T-cell (primary cell): ENCODE measurements around the gene ALG3. TPM values are rescaled to one million over a fixed set of nuclear protein-coding genes. Genes with fewer than 3 reads are reported as not detected.

Experiments
- ATAC-seq, 4 experiments: fragments of 200-7000 bp in 3 of 4; fragments of 150-1000 bp in 1 of 4; cut with Tn5 transposase; replicated peaks in 1 of 4; 1 replicate in 3 of 4; 2 replicates in 1 of 4; pipeline ENCODE4 v1.10.0; 2021; ENCODE audit warnings: moderate library complexity in 3 of 4, mild to moderate bottlenecking in 2 of 4, moderate number of reproducible peaks in 1 of 4
- CTCF ChIA-PET, 2 donors: fragments of 300-600 bp; sonication (Branson Sonifier 250); formaldehyde crosslinking; loops; one replicate each; lab custom pipeline; 2022; ENCODE audit warnings: antibody characterized with exemption in 2 of 2; lab: Charles Lee
- POLR2A ChIA-PET, 2 donors: fragments of 300-600 bp; sonication (Branson Sonifier 250); formaldehyde crosslinking; loops; one replicate each; lab custom pipeline; 2022; ENCODE audit warnings: antibody characterized with exemption in 2 of 2; lab: Charles Lee
- DNase-seq, 35 experiments: peaks; one replicate each; pipeline versions ENCODE4 v3.0.0 to v3.0.0-alpha.2; 2013 to 2023
- H3K27ac ChIP-seq: one replicate; pipeline ENCODE4 v1.5.1; 2013; ENCODE audit warnings: low read length
- H3K27me3 ChIP-seq, 2 experiments: replicated peaks in 1 of 2; 1 replicate in 1 of 2; 2 replicates in 1 of 2; pipeline versions ENCODE4 v1.6.1 to v1.7.0; 2013; ENCODE audit warnings: low read length in 1 of 2, mixed read lengths in 1 of 2; ENCODE audit not compliant: control insufficient read depth in 2 of 2, insufficient read depth in 2 of 2; ENCODE audit errors: extremely low read depth in 1 of 2
- H3K36me3 ChIP-seq, 2 donors: 1 replicate in 1 of 2; 2 replicates in 1 of 2; pipeline versions ENCODE4 v1.6.1 to v1.7.0; 2013; ENCODE audit warnings: low read length in 1 of 2; ENCODE audit not compliant: control insufficient read depth in 2 of 2, insufficient read depth in 1 of 2; ENCODE audit errors: extremely low read depth in 1 of 2
- H3K4me1 ChIP-seq, 2 experiments: 1 replicate in 1 of 2; 2 replicates in 1 of 2; pipeline versions ENCODE4 v1.6.1 to v1.7.0; 2013; ENCODE audit warnings: low read length in 2 of 2, mixed read lengths in 1 of 2; ENCODE audit not compliant: insufficient read depth in 2 of 2, control insufficient read depth in 1 of 2; ENCODE audit errors: extremely low read depth in 1 of 2
- H3K4me3 ChIP-seq, 2 donors: 1 replicate in 1 of 2; 2 replicates in 1 of 2; pipeline versions ENCODE4 v1.5.1 to v1.7.0; 2013; ENCODE audit warnings: mild to moderate bottlenecking in 2 of 2, low read length in 1 of 2, moderate library complexity in 1 of 2; ENCODE audit not compliant: control insufficient read depth in 1 of 2; ENCODE audit errors: extremely low read depth in 1 of 2
- H3K9me3 ChIP-seq: 2 replicates; pipeline ENCODE4 v1.7.0; 2013
- H3K27ac Mint-ChIP-seq, 2 donors: one replicate each; pipeline ENCODE4 v1.8.0; 2020 to 2021; ENCODE audit warnings: mild to moderate bottlenecking in 2 of 2, mixed read lengths in 2 of 2
- H3K27me3 Mint-ChIP-seq, 2 donors: one replicate each; pipeline ENCODE4 v1.8.0; 2021 to 2022; ENCODE audit warnings: mixed read lengths in 2 of 2
- H3K36me3 Mint-ChIP-seq: one replicate; pipeline ENCODE4 v1.8.0; 2021; ENCODE audit warnings: mixed read lengths
- H3K4me1 Mint-ChIP-seq, 3 donors: one replicate each; pipeline ENCODE4 v1.8.0; 2020 to 2022; ENCODE audit warnings: mixed read lengths in 3 of 3, mild to moderate bottlenecking in 1 of 3
- H3K4me3 Mint-ChIP-seq, 3 donors: one replicate each; pipeline ENCODE4 v1.8.0; 2020 to 2022; ENCODE audit warnings: mild to moderate bottlenecking in 3 of 3, mixed read lengths in 3 of 3, moderate library complexity in 3 of 3
- H3K9me3 Mint-ChIP-seq, 3 donors: one replicate each; pipeline ENCODE4 v1.8.0; 2020 to 2022; ENCODE audit warnings: mixed read lengths in 3 of 3
- WGBS: methylation state at CpG from one replicate; pipeline ENCODE4 v1.1.5; 2013; ENCODE audit warnings: missing lambda C conversion rate; ENCODE audit not compliant: insufficient coverage; 5-methylcytosine and 5-hydroxymethylcytosine counted together
- total RNA-seq, 35 experiments: library from RNA in 6 of 35; stranded (reverse) in 6 of 35; fragments of 120-200 nt in 1 of 35; gene quantifications; one replicate each; pipeline versions ENCODE4 v1.2.1 to v1.2.4 and lab custom pipeline; 2013 to 2026

ALG3 gene
- total RNA-seq (10 to 100 TPM; 18.7 to 43.1 (median 39.9) TPM), total RNA-seq (lab: John Stamatoyannopoulos, UW) (9.9 to 49.1 (median 17.5) reads per million in 29 experiments)
- total RNA-seq (2013), result 18.6 TPM

DNA sequence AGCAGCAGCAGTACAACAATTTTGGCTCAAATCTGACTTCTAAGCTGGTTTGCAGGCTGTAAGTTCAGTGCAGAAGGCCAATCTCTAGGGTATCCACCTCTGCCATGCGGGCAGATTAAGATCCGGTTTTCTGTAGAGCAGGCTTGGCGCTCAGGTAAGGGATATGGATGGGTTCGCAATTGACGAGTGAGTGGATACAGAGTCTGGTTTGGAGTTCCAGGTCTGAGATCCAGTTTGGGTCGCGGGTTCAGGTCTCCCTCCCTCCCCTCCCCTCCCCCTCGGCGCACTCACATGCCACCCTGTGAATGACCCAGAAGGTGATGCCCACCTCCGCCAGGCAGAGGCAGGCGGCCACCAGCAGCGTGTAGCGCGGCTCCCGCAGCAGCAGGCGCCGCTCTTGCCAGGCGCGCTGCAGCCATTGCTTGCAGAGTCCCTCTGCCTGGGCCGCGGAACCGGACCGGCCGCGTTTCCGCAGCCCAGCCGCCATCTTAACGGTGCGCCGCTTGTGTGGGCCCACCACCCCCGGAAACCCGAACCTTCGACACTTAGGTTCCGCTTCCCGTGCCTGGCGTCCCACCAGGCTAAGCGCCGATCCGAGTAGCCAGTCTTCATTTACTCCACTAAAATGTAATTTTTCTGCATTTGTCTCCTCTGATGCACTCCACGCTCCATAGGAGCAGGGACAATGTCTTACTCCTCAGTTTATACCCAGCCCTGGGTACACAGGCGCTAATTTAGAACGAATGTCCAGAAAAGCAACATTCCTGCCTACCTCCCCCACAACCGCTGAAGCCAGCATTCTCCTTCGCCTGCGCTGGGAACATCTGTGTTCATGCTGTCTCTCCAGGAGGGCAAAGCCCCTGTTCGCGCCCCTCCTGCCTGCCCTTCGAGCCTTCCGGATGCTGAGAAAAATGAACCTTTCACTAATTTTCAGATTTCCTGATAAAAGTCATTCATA, at the start of gene ALG3:
ALG3 (minus strand) TSS at position 509 of the 958 bp plus-strand sequence; CDS start at position 487, 22 bp downstream.
- WGBS, result 0% methylated on average over 38 of the region's 49 CpGs
- H3K27me3 ChIP-seq, result no peaks in the 10 kb centered on the region
- Mint-ChIP-seq H3K36me3 (peaks cover 16% of the 10 kb centered on the region), H3K9me3 (no peaks in the 10 kb centered on the region), H3K4me3 (peak within 1 kb of the TSS; percentile 93 to 99 (median 95)), H3K27me3 (no peaks in the 10 kb centered on the region), H3K4me1 (peaks cover 9 to 23% (median 15%) of the 10 kb centered on the region in 3 donors), H3K27ac (peak within 1 kb of the TSS; percentile 97 to 98)
- H3K36me3 ChIP-seq, result peaks cover 4 to 23% of the 10 kb centered on the region in 2 donors
- peak within 1 kb of the TSS; percentile 69 to 99 for H3K4me3 ChIP-seq
- peak; percentile 50 to 62 (median 58) for ATAC-seq
- peak; percentile 60 to 93 (median 80) for DNase-seq
- H3K9me3 ChIP-seq, result no peaks in the 10 kb centered on the region
- POLR2A ChIA-PET, result no interaction called here
- peak within 1 kb of the TSS; percentile 73 for H3K27ac ChIP-seq
- CTCF ChIA-PET, result interaction anchor here in 1 of 2 donors (1.0 to 1.4 kb wide), 2 partner anchors 20 to 45 kb away, joined by 3 to 14 read pairs; partner anchors contain the start of gene VWA5B2
- H3K4me1 ChIP-seq, result peaks cover 12 to 27% of the 10 kb centered on the region in 2 experiments

DNA sequence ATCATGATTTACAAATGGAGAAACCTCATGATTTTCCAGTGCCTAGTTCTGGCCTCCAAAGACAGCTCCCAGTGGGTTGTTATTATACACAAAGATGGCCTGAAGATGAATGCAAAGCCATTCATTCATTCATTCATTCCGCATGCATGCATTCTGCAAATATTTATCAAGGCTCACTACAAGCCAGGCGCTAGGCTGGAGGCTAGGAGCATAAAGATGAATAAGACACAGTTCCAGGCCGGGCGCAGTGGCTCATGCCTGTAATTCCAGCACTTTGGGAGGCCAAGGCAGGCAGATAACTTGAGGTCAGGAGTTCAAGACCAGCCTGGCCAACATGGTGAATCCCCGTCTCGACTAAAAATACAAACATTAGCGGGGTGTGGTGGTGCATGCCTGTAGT, 47.9 kb upstream of the ALG3 start:
- Mint-ChIP-seq H3K36me3 (peaks cover 3% of the 10 kb centered on the region), H3K9me3 (no peaks in the 10 kb centered on the region), H3K27ac (no peak overlapping the region), H3K4me3 (no peak overlapping the region), H3K4me1 (peaks cover 24 to 28% (median 25%) of the 10 kb centered on the region in 3 donors), H3K27me3 (no peaks in the 10 kb centered on the region)
- no peak for DNase-seq
- H3K27me3 ChIP-seq, result no peaks in the 10 kb centered on the region
- ChIA-PET POLR2A (no interaction called here), CTCF (interaction anchor here in 1 of 2 donors (0.9 kb wide), 1 partner anchor 47 kb away, joined by 5 read pairs; no protein-coding TSS in a partner anchor)
- peaks cover 13 to 20% of the 10 kb centered on the region in 2 experiments for H3K4me1 ChIP-seq
- no peak for ATAC-seq
- WGBS, result 95% methylated on average over 6 of the region's 7 CpGs
- no peak overlapping the region for H3K4me3 ChIP-seq
- H3K27ac ChIP-seq, result no peak overlapping the region
- H3K9me3 ChIP-seq, result no peaks in the 10 kb centered on the region
- H3K36me3 ChIP-seq, result peaks cover 4 to 16% of the 10 kb centered on the region in 2 donors

DNA sequence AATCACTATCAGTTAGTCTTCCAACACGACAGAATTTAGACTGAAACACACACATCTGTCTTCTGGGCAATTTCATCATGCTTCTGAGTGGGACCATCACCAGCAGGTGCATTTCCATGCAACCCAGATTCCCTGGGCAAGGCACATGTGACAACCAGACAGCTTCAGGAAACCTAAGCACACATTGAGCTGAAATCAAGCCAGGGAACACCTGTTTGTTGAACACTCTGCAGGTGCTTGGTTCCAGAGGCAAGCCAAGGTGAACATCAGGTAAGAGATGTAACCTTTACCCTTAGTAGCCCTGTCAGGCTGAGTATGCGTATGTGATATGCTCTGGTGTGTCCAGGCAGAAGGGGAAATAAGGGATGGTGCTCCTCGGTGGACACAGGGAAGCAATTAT, 47.0 kb upstream of the ALG3 start:
- Mint-ChIP-seq H3K27ac (no peak overlapping the region), H3K36me3 (no peaks in the 10 kb centered on the region), H3K9me3 (no peaks in the 10 kb centered on the region), H3K27me3 (no peaks in the 10 kb centered on the region), H3K4me3 (no peak overlapping the region), H3K4me1 (peaks cover 20 to 23% (median 21%) of the 10 kb centered on the region in 3 donors)
- CTCF ChIA-PET, result interaction anchor here in 1 of 2 donors (0.7 to 0.9 kb wide), 2 partner anchors 46 to 68 kb away, joined by 3 to 5 read pairs; no protein-coding TSS in a partner anchor
- Histone ChIP-seq H3K4me1 (peaks cover 13 to 20% of the 10 kb centered on the region in 2 experiments), H3K36me3 (peaks cover 0 to 9% of the 10 kb centered on the region in 2 donors), H3K27ac (no peak overlapping the region), H3K4me3 (no peak overlapping the region), H3K9me3 (no peaks in the 10 kb centered on the region), H3K27me3 (peaks cover 0 to 3% of the 10 kb centered on the region in 2 experiments)
- DNase-seq (no peak), ATAC-seq (no peak)
- WGBS, result 57% methylated on average over 1 of the region's 3 CpGs
- POLR2A ChIA-PET, result no interaction called here

DNA sequence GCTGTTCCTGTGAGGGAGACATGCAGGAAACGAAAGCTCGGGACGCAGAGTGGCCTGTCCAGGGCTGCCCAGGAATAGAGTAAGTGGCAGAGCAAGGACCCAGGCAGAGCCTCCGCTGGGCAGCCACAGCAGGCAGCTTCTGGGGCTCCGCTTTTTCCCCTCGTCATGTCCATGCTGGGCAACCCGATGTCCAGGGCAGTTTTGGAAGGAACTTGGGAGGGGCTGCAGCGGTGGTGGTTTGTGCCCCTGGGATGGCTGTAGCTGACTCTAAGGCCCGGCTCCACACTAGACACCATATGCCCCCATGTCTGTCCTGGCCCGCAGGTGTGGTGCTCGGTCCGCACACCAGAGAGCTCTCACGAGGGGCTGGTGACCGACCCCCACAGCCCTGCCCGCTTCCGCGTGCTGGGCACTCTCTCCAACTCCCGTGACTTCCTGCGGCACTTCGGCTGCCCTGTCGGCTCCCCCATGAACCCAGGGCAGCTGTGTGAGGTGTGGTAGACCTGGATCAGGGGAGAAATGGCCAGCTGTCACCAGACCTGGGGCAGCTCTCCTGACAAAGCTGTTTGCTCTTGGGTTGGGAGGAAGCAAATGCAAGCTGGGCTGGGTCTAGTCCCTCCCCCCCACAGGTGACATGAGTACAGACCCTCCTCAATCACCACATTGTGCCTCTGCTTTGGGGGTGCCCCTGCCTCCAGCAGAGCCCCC, 43.1 kb upstream of the ALG3 start:
- H3K9me3 ChIP-seq, result no peaks in the 10 kb centered on the region
- Mint-ChIP-seq H3K4me3 (no peak overlapping the region), H3K4me1 (no peaks in the 10 kb centered on the region), H3K27ac (no peak overlapping the region), H3K27me3 (peaks cover 4 to 6% of the 10 kb centered on the region in 2 donors), H3K36me3 (no peaks in the 10 kb centered on the region), H3K9me3 (no peaks in the 10 kb centered on the region)
- no peak for ATAC-seq
- CTCF ChIA-PET, result interaction anchor here (0.6 to 0.8 kb wide), 2 partner anchors 13 to 70 kb away, joined by 3 to 5 read pairs; no protein-coding TSS in a partner anchor
- H3K36me3 ChIP-seq, result no peaks in the 10 kb centered on the region
- WGBS, result 92% methylated on average over 16 of the region's 21 CpGs
- no peak overlapping the region for H3K4me3 ChIP-seq
- peaks cover 0 to 4% of the 10 kb centered on the region in 2 experiments for H3K4me1 ChIP-seq
- DNase-seq, result no peak
- H3K27me3 ChIP-seq, result peaks cover 0 to 21% of the 10 kb centered on the region in 2 experiments
- no peak overlapping the region for H3K27ac ChIP-seq
- POLR2A ChIA-PET, result interaction anchor here in 1 of 2 donors (0.6 kb wide), 1 partner anchor 33 kb away, joined by 5 read pairs; no protein-coding TSS in a partner anchor

DNA sequence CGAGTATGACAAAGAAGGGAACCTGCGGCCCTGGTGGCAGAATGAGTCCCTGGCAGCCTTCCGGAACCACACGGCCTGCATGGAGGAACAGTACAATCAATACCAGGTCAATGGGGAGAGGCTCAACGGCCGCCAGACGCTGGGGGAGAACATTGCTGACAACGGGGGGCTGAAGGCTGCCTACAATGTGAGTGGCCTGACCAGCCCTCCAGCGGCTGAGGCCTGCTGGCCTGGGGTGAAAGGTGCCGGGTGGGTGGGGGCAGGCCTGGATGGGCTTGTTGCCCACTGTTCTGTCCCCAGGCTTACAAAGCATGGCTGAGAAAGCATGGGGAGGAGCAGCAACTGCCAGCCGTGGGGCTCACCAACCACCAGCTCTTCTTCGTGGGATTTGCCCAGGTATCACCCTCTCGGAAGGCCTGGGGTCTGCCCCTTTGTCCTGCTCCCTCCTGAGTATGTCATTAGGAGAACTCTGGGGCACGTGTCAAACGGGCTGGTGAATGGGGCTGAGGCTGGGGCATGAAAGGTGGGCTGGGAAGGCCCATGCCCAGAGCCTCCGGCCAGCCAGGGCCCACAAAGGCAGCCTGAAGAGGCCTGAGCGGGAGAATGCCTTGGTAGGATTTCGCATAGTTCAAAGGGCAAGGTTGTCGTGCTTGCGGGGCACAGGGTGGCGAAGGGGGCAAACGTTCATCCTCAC, 42.4 kb upstream of the ALG3 start:
- no peak for ATAC-seq

More for the DNA sequence above, 42.4 kb upstream of the ALG3 start:
- Mint-ChIP-seq H3K9me3 (no peaks in the 10 kb centered on the region), H3K36me3 (no peaks in the 10 kb centered on the region), H3K27me3 (peaks cover 11 to 13% of the 10 kb centered on the region in 2 donors), H3K27ac (no peak overlapping the region), H3K4me3 (no peak overlapping the region), H3K4me1 (no peaks in the 10 kb centered on the region)
- ChIA-PET POLR2A (interaction anchor here in 1 of 2 donors (0.6 kb wide), 1 partner anchor 33 kb away, joined by 5 read pairs; no protein-coding TSS in a partner anchor), CTCF (interaction anchor here in 1 of 2 donors (0.6 kb wide), 2 partner anchors 12 to 63 kb away, joined by 3 to 5 read pairs; no protein-coding TSS in a partner anchor)
- no peaks in the 10 kb centered on the region for H3K36me3 ChIP-seq
- peaks cover 0 to 21% of the 10 kb centered on the region in 2 experiments for H3K27me3 ChIP-seq
- no peak for DNase-seq
- peaks cover 0 to 4% of the 10 kb centered on the region in 2 experiments for H3K4me1 ChIP-seq
- H3K27ac ChIP-seq, result no peak overlapping the region
- WGBS, result 87% methylated on average over 21 of the region's 22 CpGs
- H3K9me3 ChIP-seq, result no peaks in the 10 kb centered on the region
- no peak overlapping the region for H3K4me3 ChIP-seq
